ENCODE results near the gene MYL5.

DNA sequence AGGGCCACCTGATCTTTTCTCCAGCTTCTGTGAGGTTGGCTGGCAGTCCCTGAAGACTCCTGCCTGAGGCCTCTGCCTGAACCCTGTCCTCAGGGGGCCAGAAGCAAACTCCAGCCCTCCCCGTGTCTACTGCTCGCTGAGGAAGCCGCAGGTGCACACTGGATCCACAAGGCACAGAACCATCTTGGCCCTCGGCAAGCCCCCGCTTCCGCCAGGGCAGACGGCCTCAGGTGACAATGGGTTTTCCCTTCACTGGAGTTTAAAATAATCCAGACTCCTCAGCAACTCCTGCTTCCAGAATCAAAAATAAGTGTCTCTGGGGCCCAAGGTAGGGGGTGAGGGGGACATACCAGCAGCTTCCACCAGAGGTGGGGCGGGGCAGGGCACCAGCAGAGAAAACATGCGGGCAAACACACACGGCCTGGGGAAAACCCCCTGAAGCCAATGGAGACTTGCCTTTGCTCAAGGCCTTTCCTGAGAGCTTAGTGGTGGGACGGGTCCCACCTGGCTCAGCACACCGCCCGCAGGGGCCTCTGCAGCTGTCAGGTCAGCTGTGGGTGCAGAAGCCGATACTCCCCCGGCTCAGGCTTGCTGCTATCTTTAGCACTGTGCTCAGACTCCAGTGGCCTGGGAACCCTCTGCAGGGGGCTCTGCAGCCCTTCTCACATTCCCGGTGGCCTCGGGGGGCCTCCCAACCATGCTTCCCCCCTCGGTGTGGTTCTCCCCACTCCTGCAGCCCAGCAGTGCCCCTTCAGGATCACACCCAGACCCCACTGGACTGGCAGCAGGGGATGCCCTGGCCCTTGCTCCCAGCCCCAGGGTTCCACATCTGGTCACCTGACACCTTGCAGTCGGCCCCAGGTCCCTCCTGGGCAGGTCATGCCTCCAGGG lies 1.9 kb downstream of the MYL5 start:
- TF ChIP-seq, protein P1, sequence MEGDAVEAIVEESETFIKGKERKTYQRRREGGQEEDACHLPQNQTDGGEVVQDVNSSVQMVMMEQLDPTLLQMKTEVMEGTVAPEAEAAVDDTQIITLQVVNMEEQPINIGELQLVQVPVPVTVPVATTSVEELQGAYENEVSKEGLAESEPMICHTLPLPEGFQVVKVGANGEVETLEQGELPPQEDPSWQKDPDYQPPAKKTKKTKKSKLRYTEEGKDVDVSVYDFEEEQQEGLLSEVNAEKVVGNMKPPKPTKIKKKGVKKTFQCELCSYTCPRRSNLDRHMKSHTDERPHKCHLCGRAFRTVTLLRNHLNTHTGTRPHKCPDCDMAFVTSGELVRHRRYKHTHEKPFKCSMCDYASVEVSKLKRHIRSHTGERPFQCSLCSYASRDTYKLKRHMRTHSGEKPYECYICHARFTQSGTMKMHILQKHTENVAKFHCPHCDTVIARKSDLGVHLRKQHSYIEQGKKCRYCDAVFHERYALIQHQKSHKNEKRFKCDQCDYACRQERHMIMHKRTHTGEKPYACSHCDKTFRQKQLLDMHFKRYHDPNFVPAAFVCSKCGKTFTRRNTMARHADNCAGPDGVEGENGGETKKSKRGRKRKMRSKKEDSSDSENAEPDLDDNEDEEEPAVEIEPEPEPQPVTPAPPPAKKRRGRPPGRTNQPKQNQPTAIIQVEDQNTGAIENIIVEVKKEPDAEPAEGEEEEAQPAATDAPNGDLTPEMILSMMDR (IDR thresholded peaks at IDR 0.05): no peak
- no peak for TF ChIP-seq POLR2A (IDR thresholded peaks at IDR 0.05)
- TF ChIP-seq POLR2AphosphoS5 (IDR thresholded peaks at IDR 0.05): no peak
- no peak for TF ChIP-seq EP300 (IDR thresholded peaks at IDR 0.05; ENCODE audit: low read depth)
